Gastrocnemius medialis (tissue), 4 donors: Measurements from ENCODE around the gene PRKCZ.

Source experiments
- POLR2A ChIP-seq, 2 donors: fragments of 450-650 bp; IDR thresholded peaks; one replicate each; pipeline ENCODE4 v1.6.1; 2017; ENCODE audit warnings: antibody characterized with exemption in 2 of 2, mild to moderate bottlenecking in 2 of 2, moderate library complexity in 2 of 2
- TF ChIP-seq, protein P1 (sequence below), 5 experiments: fragments of 450-650 bp in 3 of 5; fragments of 200-600 bp in 2 of 5; sonication (generic) in 2 of 5; IDR thresholded peaks in 4 of 5; conservative IDR thresholded peaks in 1 of 5; 1 replicate in 4 of 5; 2 replicates in 1 of 5; pipeline ENCODE4 v1.5.1; 2016 to 2019; ENCODE audit warnings: antibody characterized with exemption in 5 of 5, mild to moderate bottlenecking in 3 of 5, moderate library complexity in 3 of 5

DNA sequence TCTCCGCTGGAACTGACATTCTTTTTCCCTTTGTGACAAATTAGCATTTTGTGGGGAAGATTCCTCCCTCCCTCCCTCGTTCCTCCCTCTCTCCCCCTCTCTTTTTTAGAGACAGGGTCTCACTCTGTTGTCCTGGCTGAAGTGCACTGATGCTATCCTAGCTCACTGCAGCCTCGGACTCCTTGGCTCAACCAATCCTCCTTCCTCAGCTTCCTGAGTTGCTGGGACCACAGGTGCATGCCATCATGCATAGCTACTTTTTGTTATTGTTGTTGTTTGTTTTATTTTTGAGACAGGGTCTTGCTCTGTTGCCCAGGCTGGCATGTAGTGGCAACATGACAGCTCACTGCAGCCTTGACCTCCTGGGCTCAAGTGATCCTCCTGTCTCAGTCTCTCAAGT is 171.1 kb downstream of the PRKCZ start:
- TF ChIP-seq, protein P1, sequence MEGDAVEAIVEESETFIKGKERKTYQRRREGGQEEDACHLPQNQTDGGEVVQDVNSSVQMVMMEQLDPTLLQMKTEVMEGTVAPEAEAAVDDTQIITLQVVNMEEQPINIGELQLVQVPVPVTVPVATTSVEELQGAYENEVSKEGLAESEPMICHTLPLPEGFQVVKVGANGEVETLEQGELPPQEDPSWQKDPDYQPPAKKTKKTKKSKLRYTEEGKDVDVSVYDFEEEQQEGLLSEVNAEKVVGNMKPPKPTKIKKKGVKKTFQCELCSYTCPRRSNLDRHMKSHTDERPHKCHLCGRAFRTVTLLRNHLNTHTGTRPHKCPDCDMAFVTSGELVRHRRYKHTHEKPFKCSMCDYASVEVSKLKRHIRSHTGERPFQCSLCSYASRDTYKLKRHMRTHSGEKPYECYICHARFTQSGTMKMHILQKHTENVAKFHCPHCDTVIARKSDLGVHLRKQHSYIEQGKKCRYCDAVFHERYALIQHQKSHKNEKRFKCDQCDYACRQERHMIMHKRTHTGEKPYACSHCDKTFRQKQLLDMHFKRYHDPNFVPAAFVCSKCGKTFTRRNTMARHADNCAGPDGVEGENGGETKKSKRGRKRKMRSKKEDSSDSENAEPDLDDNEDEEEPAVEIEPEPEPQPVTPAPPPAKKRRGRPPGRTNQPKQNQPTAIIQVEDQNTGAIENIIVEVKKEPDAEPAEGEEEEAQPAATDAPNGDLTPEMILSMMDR (IDR thresholded peaks at IDR 0.05 in 4 of 5, conservative IDR thresholded peaks at IDR 0.05 in 1 of 5), result no peak
- no peak for TF ChIP-seq POLR2A (IDR thresholded peaks at IDR 0.05)
